Esophagus muscularis mucosa (tissue), 4 donors: ENCODE data around the gene DDIT3. TPM values are rescaled to one million over a fixed set of nuclear protein-coding genes. Genes with fewer than 3 reads are reported as not detected.

Experiments used
- DNase-seq: peaks from one replicate; pipeline ENCODE4 v3.0.0-alpha.2; 2017; ENCODE audit errors: extremely low spot score
- H3K27ac ChIP-seq, 4 donors: fragments of 200-600 bp; sonication (generic); replicated peaks in 1 of 4; 1 replicate in 3 of 4; 2 replicates in 1 of 4; pipeline ENCODE4 v1.5.1; 2016 to 2019; ENCODE audit warnings: mild to moderate bottlenecking in 1 of 4
- H3K27me3 ChIP-seq, 4 donors: fragments of 200-600 bp; sonication (generic); one replicate each; pipeline versions ENCODE4 v1.5.1 to v1.6.0; 2016 to 2019
- H3K36me3 ChIP-seq, 4 donors: fragments of 200-600 bp; sonication (generic); one replicate each; pipeline ENCODE4 v1.5.1; 2016 to 2019
- H3K4me1 ChIP-seq, 4 donors: fragments of 200-600 bp; sonication (generic); one replicate each; pipeline ENCODE4 v1.5.1; 2016 to 2019
- H3K4me3 ChIP-seq, 4 donors: fragments of 200-600 bp; sonication (generic); 1 replicate in 2 of 4; 2 replicates in 2 of 4; pipeline ENCODE4 v1.5.1; 2016 to 2019; ENCODE audit warnings: mild to moderate bottlenecking in 4 of 4, moderate library complexity in 1 of 4
- H3K9me3 ChIP-seq, 4 donors: fragments of 200-600 bp; sonication (generic); 1 replicate in 3 of 4; 2 replicates in 1 of 4; pipeline ENCODE4 v1.5.1; 2016 to 2019
- CTCF ChIP-seq, 3 experiments: fragments of 200-600 bp in 2 of 3; fragments of 450-650 bp in 1 of 3; sonication (generic) in 2 of 3; IDR thresholded peaks; one replicate each; pipeline ENCODE4 v1.5.1; 2017 to 2019; ENCODE audit warnings: antibody characterized with exemption in 3 of 3, mild to moderate bottlenecking in 2 of 3, moderate library complexity in 1 of 3
- EP300 ChIP-seq: sonication (generic); formaldehyde crosslinking; IDR thresholded peaks from one replicate; pipeline ENCODE4 v1.6.1; 2017; ENCODE audit warnings: antibody characterized with exemption
- POLR2A ChIP-seq: fragments of 450-650 bp; IDR thresholded peaks from one replicate; pipeline ENCODE4 v1.6.1; 2017; ENCODE audit warnings: antibody characterized with exemption, moderate library complexity, mild to moderate bottlenecking, low read depth
- POLR2AphosphoS5 ChIP-seq, 2 donors: sonication (generic); formaldehyde crosslinking; IDR thresholded peaks; one replicate each; pipeline ENCODE4 v1.6.1; 2017; ENCODE audit warnings: antibody characterized with exemption in 2 of 2
- WGBS: methylation state at CpG from one replicate; pipeline ENCODE4 v1.1.5; 2018; 5-methylcytosine and 5-hydroxymethylcytosine counted together
- intact Hi-C: fragments of 100-400 bp; cut with DNase I; formaldehyde crosslinking; loops from one replicate; pipeline ENCODE4 v1.15.1; 2023
- total RNA-seq, 4 donors: library from RNA; depleted of rRNA; stranded (reverse); fragments of >200 nt; gene quantifications; one replicate each; pipeline versions ENCODE4 v1.1.0 to v1.2.1, GENCODE V29; 2016

DDIT3 gene
- total RNA-seq, 4 donors from 2014 or later: 14.4 to 43.9 (median 24.4) TPM

- Histone ChIP-seq H3K4me3 (no peak overlapping the region), H3K27ac (no peak overlapping the region), H3K4me1 (peaks cover 0 to 12% (median 0%) of the 10 kb centered on the region in 4 donors), H3K27me3 (no peaks in the 10 kb centered on the region), H3K36me3 (peaks cover 78 to 97% (median 88%) of the 10 kb centered on the region in 4 donors), H3K9me3 (no peaks in the 10 kb centered on the region)
- DNase-seq: no peak
- no CpG with 5 or more reads among the region's 1 CpG for WGBS
- intact Hi-C loops: no loop called here
- TF ChIP-seq EP300: no peak
- TF ChIP-seq POLR2AphosphoS5 (IDR thresholded peaks at IDR 0.05): no peak
- TF ChIP-seq POLR2A: no peak
- TF ChIP-seq CTCF (IDR thresholded peaks at IDR 0.05): no peak
Measured at GRCh38 chr12:57531836-57532235, 11.5 kb upstream of the DDIT3 start.

- Histone ChIP-seq H3K27me3 (no peaks in the 10 kb centered on the region), H3K4me3 (no peak overlapping the region), H3K36me3 (peaks cover 83 to 100% (median 99%) of the 10 kb centered on the region in 4 donors), H3K4me1 (peaks cover 0 to 25% (median 8%) of the 10 kb centered on the region in 4 donors), H3K27ac (peak overlapping the region in 2 of 4 donors; percentile 14), H3K9me3 (no peaks in the 10 kb centered on the region)
- intact Hi-C loops: no loop called here
- no peak for TF ChIP-seq EP300
- 74% methylated on average over 5 of the region's 5 CpGs for WGBS
- DNase-seq: no peak
Measured at GRCh38 chr12:57530396-57531142, 10.3 kb upstream of the DDIT3 start.

GRCh38 chr12:57529831-57530230 is 9.5 kb upstream of the DDIT3 start:
- WGBS: 72% methylated on average over 6 of the region's 6 CpGs
- H3K36me3 ChIP-seq: peaks cover 81 to 100% (median 99%) of the 10 kb centered on the region in 4 donors
- intact Hi-C loops: no loop called here

GRCh38 chr12:57528831-57529555 is 8.7 kb upstream of the DDIT3 start:
- intact Hi-C loops: no loop called here
- no peak for DNase-seq
- peaks cover 73 to 100% (median 99%) of the 10 kb centered on the region in 4 donors for H3K36me3 ChIP-seq
- peaks cover 11 to 41% (median 24%) of the 10 kb centered on the region in 4 donors for H3K4me1 ChIP-seq
- no peaks in the 10 kb centered on the region for H3K27me3 ChIP-seq
- peak overlapping the region in 1 of 4 donors; percentile 14 for H3K27ac ChIP-seq
- 73% methylated on average over 9 of the region's 10 CpGs for WGBS
- no peak for TF ChIP-seq POLR2AphosphoS5 (IDR thresholded peaks at IDR 0.05)
- no peak overlapping the region for H3K4me3 ChIP-seq
- H3K9me3 ChIP-seq: no peaks in the 10 kb centered on the region

More at GRCh38 chr12:57529831-57530230, 9.5 kb upstream of the DDIT3 start:
- H3K27me3 ChIP-seq: no peaks in the 10 kb centered on the region
- no peak for DNase-seq
- peaks cover 3 to 32% (median 15%) of the 10 kb centered on the region in 4 donors for H3K4me1 ChIP-seq
- no peaks in the 10 kb centered on the region for H3K9me3 ChIP-seq
- no peak overlapping the region for H3K4me3 ChIP-seq
- TF ChIP-seq CTCF (IDR thresholded peaks at IDR 0.05) (no peak), POLR2AphosphoS5 (IDR thresholded peaks at IDR 0.05) (no peak), POLR2A (no peak), EP300 (no peak)
- H3K27ac ChIP-seq: peak overlapping the region in 1 of 4 donors; percentile 14

GRCh38 chr12:57528176-57528575 is 7.9 kb upstream of the DDIT3 start:
- Histone ChIP-seq H3K4me1 (peaks cover 18 to 48% (median 32%) of the 10 kb centered on the region in 4 donors), H3K36me3 (peaks cover 67 to 93% (median 91%) of the 10 kb centered on the region in 4 donors), H3K27me3 (no peaks in the 10 kb centered on the region)

More at GRCh38 chr12:57528176-57528575, 7.9 kb upstream of the DDIT3 start:
- no peak overlapping the region for H3K4me3 ChIP-seq
- no peaks in the 10 kb centered on the region for H3K9me3 ChIP-seq
- TF ChIP-seq CTCF (IDR thresholded peaks at IDR 0.05): no peak
- no peak for TF ChIP-seq POLR2A
- no peak for TF ChIP-seq EP300
- TF ChIP-seq POLR2AphosphoS5 (IDR thresholded peaks at IDR 0.05): no peak
- no peak for DNase-seq
- WGBS: 80% methylated on average over 11 of the region's 12 CpGs
- intact Hi-C loops: no loop called here
- no peak overlapping the region for H3K27ac ChIP-seq
